Breast epithelium (tissue), 4 donors: ENCODE data around the gene VAMP7. TPM values are rescaled to one million over a fixed set of nuclear protein-coding genes. Genes with fewer than 3 reads are reported as not detected.

ENCODE experiments used
- DNase-seq, 2 donors: peaks; one replicate each; pipeline ENCODE4 v3.0.0-alpha.2; 2019; ENCODE audit warnings: low spot score in 2 of 2
- H3K27ac ChIP-seq, 2 donors: fragments of 200-600 bp; sonication (generic) in 1 of 2; one replicate each; pipeline ENCODE4 v1.5.1; 2016 to 2019; ENCODE audit warnings: mild to moderate bottlenecking in 1 of 2
- H3K27me3 ChIP-seq, 2 donors: fragments of 200-600 bp; sonication (generic) in 1 of 2; one replicate each; pipeline versions ENCODE4 v1.5.1 to v1.6.0; 2017 to 2019; ENCODE audit warnings: control low read depth in 1 of 2, mild to moderate bottlenecking in 1 of 2
- H3K36me3 ChIP-seq: fragments of 200-600 bp; one replicate; pipeline ENCODE4 v1.5.1; 2019
- H3K4me1 ChIP-seq, 2 donors: fragments of 200-600 bp; sonication (generic); one replicate each; pipeline ENCODE4 v1.5.1; 2016 to 2019; ENCODE audit warnings: control low read depth in 1 of 2
- H3K4me3 ChIP-seq, 3 donors: fragments of 200-600 bp; sonication (generic); 1 replicate in 2 of 3; 2 replicates in 1 of 3; pipeline ENCODE4 v1.5.1; 2016 to 2019; ENCODE audit warnings: mild to moderate bottlenecking in 3 of 3, moderate library complexity in 2 of 3
- H3K9me3 ChIP-seq, 2 donors: fragments of 200-600 bp; sonication (generic) in 1 of 2; one replicate each; pipeline ENCODE4 v1.5.1; 2016 to 2019; ENCODE audit warnings: control low read depth in 1 of 2
- POLR2A ChIP-seq: fragments of 450-650 bp; IDR thresholded peaks from one replicate; pipeline ENCODE4 v1.6.1; 2016; ENCODE audit warnings: antibody characterized with exemption, mild to moderate bottlenecking, moderate library complexity
- POLR2AphosphoS5 ChIP-seq, 3 donors: sonication (generic); formaldehyde crosslinking; IDR thresholded peaks; one replicate each; pipeline ENCODE4 v1.6.1; 2017; ENCODE audit warnings: antibody characterized with exemption in 3 of 3
- intact Hi-C: fragments of 100-400 bp; cut with DNase I; formaldehyde crosslinking; loops from one replicate; pipeline ENCODE4 v1.15.1; 2023; ENCODE audit warnings: low total_unique reads
- total RNA-seq, 3 donors: library from RNA; depleted of rRNA; stranded (reverse); fragments of >200 nt; gene quantifications; one replicate each; pipeline ENCODE4 v1.1.0, GENCODE V29; 2016
- TF ChIP-seq, protein P1 (sequence below), 3 donors: fragments of 450-650 bp; IDR thresholded peaks; one replicate each; pipeline ENCODE4 v1.5.1; 2016 to 2017; ENCODE audit warnings: antibody characterized with exemption in 3 of 3, mild to moderate bottlenecking in 3 of 3, moderate library complexity in 3 of 3

Gene VAMP7
- total RNA-seq, 3 donors from 2014 or later = 29.2 to 41.6 (median 35.3) TPM

DNA sequence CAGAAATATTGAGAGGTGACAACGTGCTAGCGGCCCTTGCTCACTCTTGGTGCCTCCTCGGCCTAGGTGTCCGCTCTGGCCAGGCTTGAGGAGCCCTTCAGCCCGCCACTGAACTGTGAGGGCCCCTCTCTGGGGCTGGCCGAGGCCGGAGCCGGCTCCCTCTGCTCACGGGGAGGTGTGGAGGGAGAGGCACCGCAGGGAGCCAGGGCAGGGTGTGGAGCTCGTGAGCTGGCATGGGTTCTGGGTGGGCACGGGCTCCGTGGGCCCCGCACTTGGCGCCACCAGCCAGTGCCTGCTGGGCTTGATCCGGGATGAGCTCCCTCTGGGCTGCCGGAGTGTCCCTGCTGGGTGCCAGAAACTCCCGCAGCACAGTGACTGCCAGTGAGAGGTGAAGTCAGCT lies 16.0 kb upstream of the VAMP7 start:
- intact Hi-C loops = no loop called here
- DNase-seq = no peak
- H3K27ac ChIP-seq = no peak overlapping the region

DNA sequence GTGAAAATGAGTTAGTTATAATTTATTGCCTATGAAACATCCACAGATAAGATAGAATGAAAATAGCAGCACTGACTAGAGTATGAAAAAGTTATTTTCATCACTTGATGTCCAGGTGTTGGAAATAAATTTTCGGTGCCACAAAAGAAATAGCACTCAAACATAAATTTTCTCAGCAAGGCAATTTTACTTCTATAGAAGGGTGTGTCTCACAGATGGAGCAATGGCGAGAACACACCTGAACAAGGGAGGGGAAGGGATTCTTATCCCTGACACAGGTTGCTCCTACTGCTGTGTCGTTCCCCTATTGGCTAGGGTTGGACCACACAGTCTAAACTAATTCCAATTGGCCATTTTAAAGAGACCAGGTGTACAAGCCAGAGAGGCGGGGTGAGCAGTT lies 13.3 kb upstream of the VAMP7 start:
- Histone ChIP-seq H3K36me3 (no peaks in the 10 kb centered on the region), H3K9me3 (no peaks in the 10 kb centered on the region), H3K27me3 (no peaks in the 10 kb centered on the region), H3K27ac (no peak overlapping the region), H3K4me1 (no peaks in the 10 kb centered on the region), H3K4me3 (no peak overlapping the region)
- DNase-seq = no peak
- intact Hi-C loops = no loop called here
- TF ChIP-seq POLR2AphosphoS5 (IDR thresholded peaks at IDR 0.05) (no peak), POLR2A (no peak)
- TF ChIP-seq, protein P1, sequence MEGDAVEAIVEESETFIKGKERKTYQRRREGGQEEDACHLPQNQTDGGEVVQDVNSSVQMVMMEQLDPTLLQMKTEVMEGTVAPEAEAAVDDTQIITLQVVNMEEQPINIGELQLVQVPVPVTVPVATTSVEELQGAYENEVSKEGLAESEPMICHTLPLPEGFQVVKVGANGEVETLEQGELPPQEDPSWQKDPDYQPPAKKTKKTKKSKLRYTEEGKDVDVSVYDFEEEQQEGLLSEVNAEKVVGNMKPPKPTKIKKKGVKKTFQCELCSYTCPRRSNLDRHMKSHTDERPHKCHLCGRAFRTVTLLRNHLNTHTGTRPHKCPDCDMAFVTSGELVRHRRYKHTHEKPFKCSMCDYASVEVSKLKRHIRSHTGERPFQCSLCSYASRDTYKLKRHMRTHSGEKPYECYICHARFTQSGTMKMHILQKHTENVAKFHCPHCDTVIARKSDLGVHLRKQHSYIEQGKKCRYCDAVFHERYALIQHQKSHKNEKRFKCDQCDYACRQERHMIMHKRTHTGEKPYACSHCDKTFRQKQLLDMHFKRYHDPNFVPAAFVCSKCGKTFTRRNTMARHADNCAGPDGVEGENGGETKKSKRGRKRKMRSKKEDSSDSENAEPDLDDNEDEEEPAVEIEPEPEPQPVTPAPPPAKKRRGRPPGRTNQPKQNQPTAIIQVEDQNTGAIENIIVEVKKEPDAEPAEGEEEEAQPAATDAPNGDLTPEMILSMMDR (IDR thresholded peaks at IDR 0.05) = no peak

More for the DNA sequence above, 16.0 kb upstream of the VAMP7 start:
- Histone ChIP-seq H3K9me3 (no peaks in the 10 kb centered on the region), H3K36me3 (no peaks in the 10 kb centered on the region), H3K4me3 (no peak overlapping the region), H3K4me1 (no peaks in the 10 kb centered on the region), H3K27me3 (no peaks in the 10 kb centered on the region)
- TF ChIP-seq POLR2A = no peak
- TF ChIP-seq, protein P1 (IDR thresholded peaks at IDR 0.05) = no peak
- TF ChIP-seq POLR2AphosphoS5 (IDR thresholded peaks at IDR 0.05) = no peak

DNA sequence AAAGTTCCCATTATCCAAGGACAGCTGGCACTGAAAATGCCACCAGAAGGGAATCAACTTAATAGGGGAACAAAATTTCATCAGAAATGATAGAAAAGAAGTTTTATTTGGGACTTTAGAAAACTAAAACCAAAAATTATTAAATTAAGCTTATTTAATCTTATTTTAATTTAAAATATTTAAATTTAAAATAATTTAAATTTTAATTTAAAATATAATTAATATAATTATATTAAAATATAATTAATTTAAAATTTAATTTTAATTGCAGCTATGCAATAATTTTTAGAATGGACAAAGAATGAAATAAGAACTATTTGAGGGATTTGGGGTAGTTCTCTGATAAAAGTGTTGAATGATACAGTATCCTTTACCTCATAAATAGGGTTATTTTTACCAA lies 10.2 kb upstream of the VAMP7 start:
- no peaks in the 10 kb centered on the region for H3K9me3 ChIP-seq
- TF ChIP-seq POLR2A = no peak
- TF ChIP-seq POLR2AphosphoS5 (IDR thresholded peaks at IDR 0.05) = no peak
- TF ChIP-seq, protein P1 (IDR thresholded peaks at IDR 0.05) = no peak
- H3K27ac ChIP-seq = no peak overlapping the region
- H3K27me3 ChIP-seq = peaks cover 0 to 18% of the 10 kb centered on the region in 2 donors
- H3K4me3 ChIP-seq = no peak overlapping the region
- no peaks in the 10 kb centered on the region for H3K4me1 ChIP-seq
- H3K36me3 ChIP-seq = no peaks in the 10 kb centered on the region
- DNase-seq = no peak
- intact Hi-C loops = no loop called here

DNA sequence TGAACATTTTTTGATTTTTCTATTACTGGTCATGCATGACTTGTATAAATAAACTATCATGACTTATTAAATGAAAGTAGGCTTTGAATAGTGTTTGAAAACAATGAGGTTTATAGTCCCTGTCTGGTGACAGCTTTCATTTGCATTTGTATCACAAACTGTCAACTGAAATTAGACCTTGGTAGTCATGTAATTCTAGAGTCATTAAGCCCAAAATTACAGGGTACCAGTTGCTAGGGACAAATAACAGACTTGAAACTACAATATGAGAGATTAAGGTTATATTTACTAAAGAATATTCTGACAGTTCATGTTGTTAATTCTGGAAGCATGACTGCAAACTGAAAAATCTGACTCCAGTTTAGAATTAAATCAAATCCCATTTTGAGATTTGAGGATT lies 9.2 kb upstream of the VAMP7 start:
- intact Hi-C loops = no loop called here
- no peak overlapping the region for H3K4me3 ChIP-seq
- H3K9me3 ChIP-seq = no peaks in the 10 kb centered on the region
- H3K27ac ChIP-seq = no peak overlapping the region
- TF ChIP-seq, protein P1 (IDR thresholded peaks at IDR 0.05) = no peak
- TF ChIP-seq POLR2A (no peak), POLR2AphosphoS5 (IDR thresholded peaks at IDR 0.05) (no peak)
- peaks cover 0 to 18% of the 10 kb centered on the region in 2 donors for H3K27me3 ChIP-seq
- H3K36me3 ChIP-seq = no peaks in the 10 kb centered on the region
- no peak for DNase-seq
- H3K4me1 ChIP-seq = no peaks in the 10 kb centered on the region

DNA sequence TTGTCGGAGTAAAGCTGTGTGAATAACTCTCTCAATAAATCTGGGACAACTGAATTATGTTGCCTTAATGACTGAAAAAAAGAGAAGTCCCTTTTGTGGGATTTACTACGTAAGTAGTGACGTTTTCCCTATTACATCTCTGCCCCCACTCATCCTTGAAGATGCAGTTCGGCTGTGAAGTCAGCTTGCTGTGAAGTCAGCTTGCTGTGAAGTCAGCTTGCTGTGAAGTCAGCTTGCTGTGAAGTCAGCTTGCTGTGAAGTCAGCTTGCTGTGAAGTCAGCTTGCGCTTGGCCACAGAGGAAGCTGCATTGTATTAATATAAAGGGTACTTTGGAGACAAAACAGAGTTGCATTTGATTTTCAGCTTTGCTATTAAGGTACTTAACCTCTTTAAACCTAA lies 8.0 kb upstream of the VAMP7 start:
- no peaks in the 10 kb centered on the region for H3K36me3 ChIP-seq
- no peak overlapping the region for H3K27ac ChIP-seq
- DNase-seq = no peak
- no peaks in the 10 kb centered on the region for H3K9me3 ChIP-seq
- TF ChIP-seq POLR2A (no peak), POLR2AphosphoS5 (IDR thresholded peaks at IDR 0.05) (no peak)
- TF ChIP-seq, protein P1 (IDR thresholded peaks at IDR 0.05) = no peak
- H3K27me3 ChIP-seq = peaks cover 0 to 18% of the 10 kb centered on the region in 2 donors
- intact Hi-C loops = no loop called here
- no peaks in the 10 kb centered on the region for H3K4me1 ChIP-seq
- H3K4me3 ChIP-seq = no peak overlapping the region
